GM20000 (cell line): ENCODE measurements around the gene GPR108.

Source experiments
- DNase-seq: peaks from one replicate; pipeline ENCODE4 v3.0.0; 2012; ENCODE audit warnings: low spot score
- CTCF ChIP-seq: IDR thresholded peaks from 2 replicates; pipeline ENCODE4 v1.5.1; 2012; ENCODE audit warnings: mild to moderate bottlenecking, control low read depth; ENCODE audit errors: extremely low read depth, missing control alignments

The GPR108 gene

GRCh38 chr19:6719992-6720368, 17.4 kb downstream of the GPR108 start:
- TF ChIP-seq CTCF, result no peak
- no peak for DNase-seq

- no peak for TF ChIP-seq CTCF
These were observed 17.9 kb downstream of the GPR108 start for GRCh38 chr19:6719540-6719861.

GRCh38 chr19:6718741-6719539, 18.4 kb downstream of the GPR108 start:
- DNase-seq, result no peak
- no peak for TF ChIP-seq CTCF

More at GRCh38 chr19:6719540-6719861, 17.9 kb downstream of the GPR108 start:
- DNase-seq, result no peak

GRCh38 chr19:6718111-6718740, 19.2 kb downstream of the GPR108 start:
- DNase-seq, result no peak
- no peak for TF ChIP-seq CTCF

- no peak for DNase-seq
- TF ChIP-seq CTCF, result no peak
These were observed 19.9 kb downstream of the GPR108 start for GRCh38 chr19:6717441-6717971.

- DNase-seq, result no peak
- no peak for TF ChIP-seq CTCF
These were observed 20.3 kb downstream of the GPR108 start for GRCh38 chr19:6717036-6717435.

- DNase-seq, result no peak
- no peak for TF ChIP-seq CTCF
These were observed 20.8 kb downstream of the GPR108 start for GRCh38 chr19:6716610-6716970.
